ENCODE measurements around the gene GALNT17.

DNA sequence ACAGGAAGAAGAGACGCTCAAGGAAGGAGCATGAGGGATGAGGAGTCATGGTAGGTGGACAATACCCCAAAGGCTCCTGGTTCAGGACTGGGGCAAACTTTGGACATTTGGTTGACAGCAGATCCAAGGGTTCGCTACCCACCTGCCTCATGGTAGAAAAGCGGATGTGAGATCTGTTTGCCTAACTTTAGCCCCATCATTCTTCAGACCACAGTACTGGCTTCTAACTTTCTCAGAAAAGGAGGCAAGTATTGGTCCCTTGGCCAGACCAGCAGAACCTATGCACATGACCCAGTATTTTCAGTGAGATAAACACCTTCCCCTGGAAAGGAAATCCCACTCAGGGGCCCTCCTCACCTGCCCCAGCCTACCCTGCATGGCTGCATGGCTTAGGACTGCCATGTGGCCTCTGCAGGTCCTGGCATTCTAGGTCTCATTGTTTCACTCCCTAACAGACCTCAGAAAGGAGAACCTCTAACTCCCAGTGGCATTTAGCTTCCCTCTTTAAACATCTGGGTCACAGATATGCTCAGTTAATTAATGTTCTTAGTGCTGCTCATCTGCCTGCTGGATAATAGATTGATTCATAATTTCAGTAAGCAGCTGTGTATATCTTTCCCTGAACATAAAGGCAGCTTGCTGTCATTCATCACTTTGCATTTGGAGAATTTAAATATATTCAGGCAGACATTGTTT is 574.1 kb downstream of the GALNT17 start:
- TF ChIP-seq ZNF274 (IDR thresholded peaks at IDR 0.05; ENCODE audit: low read depth, low read length) (no peak), YY1 (IDR thresholded peaks at IDR 0.05; ENCODE audit: insufficient read depth, insufficient read length) (no peak), SUZ12 (IDR thresholded peaks at IDR 0.05; ENCODE audit: extremely low read depth, insufficient read depth, insufficient read length) (no peak)
